Erythroblast (primary cell): ENCODE results near the gene ADAP1.

Source experiments
- GATA1 ChIP-seq: IDR thresholded peaks from 2 replicates; pipeline ENCODE4 v1.6.1; 2011; ENCODE audit warnings: low read depth, mild to moderate bottlenecking, control low read depth, low read length, moderate library complexity
- POLR2A ChIP-seq: IDR thresholded peaks from 2 replicates; pipeline ENCODE4 v1.6.1; 2011; ENCODE audit warnings: mild to moderate bottlenecking, low read length

DNA sequence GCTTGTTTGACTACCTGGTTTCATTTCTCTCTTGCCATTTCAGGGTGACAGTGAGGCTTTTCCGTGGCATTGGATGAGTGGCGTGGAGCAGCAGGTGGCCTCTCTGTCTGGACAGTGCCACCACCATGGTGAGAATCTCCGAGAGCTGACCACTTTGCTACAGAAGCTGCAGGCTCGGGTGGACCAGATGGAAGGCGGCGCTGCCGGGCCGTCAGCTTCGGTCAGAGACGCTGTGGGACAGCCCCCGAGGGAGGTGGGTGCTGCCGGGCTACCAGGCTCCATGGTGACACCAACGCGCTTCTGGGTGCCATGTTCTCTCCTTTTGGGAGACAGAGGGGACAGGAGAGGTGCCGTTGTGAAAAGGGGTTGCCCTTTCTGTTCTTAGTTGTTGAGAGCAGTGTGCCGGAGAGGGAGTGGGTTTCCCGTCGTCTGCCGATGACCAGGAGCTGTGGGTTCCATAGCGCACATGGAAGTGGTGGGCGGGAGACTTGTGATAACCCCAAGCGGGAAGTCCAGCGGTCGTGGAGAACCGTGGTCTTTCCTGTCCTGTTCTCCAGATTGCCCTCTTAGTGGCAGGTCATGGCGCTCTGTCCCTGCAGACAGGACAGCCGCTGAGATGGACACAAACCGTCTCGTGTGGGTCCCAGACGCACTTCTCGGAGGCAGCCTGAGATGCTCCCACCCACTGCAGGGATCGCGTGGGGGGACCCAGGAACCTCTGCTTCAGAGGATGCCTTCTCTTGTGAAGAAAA, 100.9 kb downstream of the ADAP1 start:
- TF ChIP-seq POLR2A, result no peak
- TF ChIP-seq GATA1, result no peak
